ENCODE data around the gene NEUROD1. TPM values are rescaled to one million over a fixed set of nuclear protein-coding genes. Genes with fewer than 3 reads are reported as not detected.

NEUROD1 gene
- not detected in 2 replicates for total RNA-seq (2014; rRNA removed)
- not detected for Bru-seq, nascent RNA
- not detected for BruChase-seq, experiment 1, labeled RNA remaining after a 6-hour chase
- BruChase-seq, experiment 2, labeled RNA remaining after a 2-hour chase = percentile 18 among the genes with signal in this experiment
- long read RNA-seq = 0 reads

DNA sequence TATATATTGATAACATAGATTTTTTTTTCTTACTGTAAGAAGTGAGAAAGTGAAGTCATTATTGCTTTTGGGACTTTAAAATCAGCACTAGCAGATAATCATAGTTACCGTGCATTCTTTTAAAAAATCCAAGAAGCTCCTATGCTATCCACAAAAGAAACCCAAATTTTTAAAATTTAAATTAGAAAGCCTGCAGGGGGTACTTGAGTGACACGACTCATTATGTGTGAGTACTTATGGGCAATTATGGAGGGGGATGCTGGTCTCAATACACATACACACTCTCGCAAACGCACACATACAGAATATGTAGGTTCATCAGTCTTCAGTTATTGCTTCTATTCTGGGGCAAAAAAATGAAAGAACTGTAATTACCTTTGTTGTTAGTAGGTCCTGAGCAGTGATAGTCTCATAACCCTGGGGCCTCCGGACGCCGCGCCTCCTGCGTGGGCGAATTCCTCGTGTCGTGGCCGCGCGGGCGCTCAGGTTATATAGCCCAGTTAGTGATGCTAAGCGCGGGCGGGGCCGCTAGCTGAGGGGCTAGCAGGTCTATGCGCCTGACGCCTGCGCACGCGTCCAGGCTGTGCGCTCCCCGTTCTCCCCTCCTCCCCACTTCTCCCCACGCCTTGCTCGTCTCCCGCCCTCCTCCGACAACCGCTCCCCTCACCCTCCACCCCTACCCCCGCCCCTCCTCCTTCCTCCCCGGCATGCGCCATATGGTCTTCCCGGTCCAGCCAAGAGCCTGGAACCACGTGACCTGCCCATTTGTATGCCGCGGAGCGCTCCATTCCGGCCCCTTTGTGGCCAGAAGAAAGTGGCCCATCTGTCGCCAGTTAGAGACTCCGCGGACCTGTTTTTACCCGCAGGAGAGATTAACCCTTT is at the start of gene NEUROD1:
Gene NEUROD1 (minus strand): TSS at position 463 of the 882 bp plus-strand sequence. CDS start 1,657 bp downstream, outside the sequence.
- no TSS peak for BruUV-seq (replicated peaks)
- POLR2A ChIA-PET (ENCODE audit: unreplicated experiment) = no interaction called here
- ATAC-seq (no peak), DNase-seq (no peak)
- Histone ChIP-seq H3K4me2 (ENCODE audit: low read length) (no peak within 1 kb of the TSS), H4K20me1 (ENCODE audit: low read length) (no peaks in the 10 kb centered on the region), H3K9ac (ENCODE audit: low read length) (no peak within 1 kb of the TSS), H3K27ac (ENCODE audit: low read length) (no peak within 1 kb of the TSS), H3K4me3 (ENCODE audit: low read length) (no peak within 1 kb of the TSS), H3K27me3 (ENCODE audit: low read length) (peaks cover 35% of the 10 kb centered on the region; the same call in 1 of the 2 replicates), H2AFZ (ENCODE audit: low read length) (no peak within 1 kb of the TSS), H3K9me2 (replicated peaks; ENCODE audit: low read length) (no peaks in the 10 kb centered on the region), H3K9me3 (ENCODE audit: low read length) (no peaks in the 10 kb centered on the region), H3F3A (ENCODE audit: low read length, unreplicated experiment) (no peaks in the 10 kb centered on the region), H3K36me3 (ENCODE audit: low read depth, low read length) (no peaks in the 10 kb centered on the region), H3K4me1 (ENCODE audit: insufficient read depth, low read length) (no peaks in the 10 kb centered on the region), H3K79me2 (ENCODE audit: low read length) (no peaks in the 10 kb centered on the region)
- TF ChIP-seq EZH2 (IDR thresholded peaks at IDR 0.05; ENCODE audit: low read length, unreplicated experiment) = no peak
- no peak for TF ChIP-seq EZH2phosphoT487 (IDR thresholded peaks at IDR 0.05; ENCODE audit: borderline replicate concordance, low read length)
- TF ChIP-seq, protein P1, sequence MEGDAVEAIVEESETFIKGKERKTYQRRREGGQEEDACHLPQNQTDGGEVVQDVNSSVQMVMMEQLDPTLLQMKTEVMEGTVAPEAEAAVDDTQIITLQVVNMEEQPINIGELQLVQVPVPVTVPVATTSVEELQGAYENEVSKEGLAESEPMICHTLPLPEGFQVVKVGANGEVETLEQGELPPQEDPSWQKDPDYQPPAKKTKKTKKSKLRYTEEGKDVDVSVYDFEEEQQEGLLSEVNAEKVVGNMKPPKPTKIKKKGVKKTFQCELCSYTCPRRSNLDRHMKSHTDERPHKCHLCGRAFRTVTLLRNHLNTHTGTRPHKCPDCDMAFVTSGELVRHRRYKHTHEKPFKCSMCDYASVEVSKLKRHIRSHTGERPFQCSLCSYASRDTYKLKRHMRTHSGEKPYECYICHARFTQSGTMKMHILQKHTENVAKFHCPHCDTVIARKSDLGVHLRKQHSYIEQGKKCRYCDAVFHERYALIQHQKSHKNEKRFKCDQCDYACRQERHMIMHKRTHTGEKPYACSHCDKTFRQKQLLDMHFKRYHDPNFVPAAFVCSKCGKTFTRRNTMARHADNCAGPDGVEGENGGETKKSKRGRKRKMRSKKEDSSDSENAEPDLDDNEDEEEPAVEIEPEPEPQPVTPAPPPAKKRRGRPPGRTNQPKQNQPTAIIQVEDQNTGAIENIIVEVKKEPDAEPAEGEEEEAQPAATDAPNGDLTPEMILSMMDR (conservative IDR thresholded peaks at IDR 0.05; ENCODE audit: low read depth, low read length) = no peak
- CTCF ChIA-PET = no interaction called here
- intact Hi-C loops (cut with micrococcal nuclease) = no loop called here

- TF ChIP-seq EZH2 (IDR thresholded peaks at IDR 0.05; ENCODE audit: low read length, unreplicated experiment) (no peak), EZH2phosphoT487 (IDR thresholded peaks at IDR 0.05; ENCODE audit: borderline replicate concordance, low read length) (no peak)
- TF ChIP-seq, protein P1 (conservative IDR thresholded peaks at IDR 0.05; ENCODE audit: low read depth, low read length) = no peak
- no peaks in the 10 kb centered on the region for H3K9me3 ChIP-seq (ENCODE audit: low read length)
- intact Hi-C loops (cut with micrococcal nuclease) = no loop called here
- H3K4me3 ChIP-seq (ENCODE audit: low read length) = no peak overlapping the region
- no peaks in the 10 kb centered on the region for H3K4me1 ChIP-seq (ENCODE audit: insufficient read depth, low read length)
- H3K9ac ChIP-seq (ENCODE audit: low read length) = no peak overlapping the region
- H3K9me2 ChIP-seq (replicated peaks; ENCODE audit: low read length) = no peaks in the 10 kb centered on the region
- ATAC-seq (no peak), DNase-seq (no peak)
- ChIA-PET CTCF (no interaction called here), POLR2A (ENCODE audit: unreplicated experiment) (no interaction called here)
- H3K36me3 ChIP-seq (ENCODE audit: low read depth, low read length) = no peaks in the 10 kb centered on the region
- H3K79me2 ChIP-seq (ENCODE audit: low read length) = no peaks in the 10 kb centered on the region
- no peaks in the 10 kb centered on the region for H3F3A ChIP-seq (ENCODE audit: low read length, unreplicated experiment)
- H4K20me1 ChIP-seq (ENCODE audit: low read length) = no peaks in the 10 kb centered on the region
- no peak overlapping the region for H2AFZ ChIP-seq (ENCODE audit: low read length)
- no peak overlapping the region for H3K27ac ChIP-seq (ENCODE audit: low read length)
- H3K27me3 ChIP-seq (ENCODE audit: low read length) = no peaks in the 10 kb centered on the region
- no TSS peak for BruUV-seq (replicated peaks)
- H3K4me2 ChIP-seq (ENCODE audit: low read length) = no peak overlapping the region
These were observed 45.2 kb upstream of the NEUROD1 start for GRCh38 chr2:181725476-181725875.

- no peak overlapping the region for H3K4me3 ChIP-seq (ENCODE audit: low read length)
- no peak overlapping the region for H2AFZ ChIP-seq (ENCODE audit: low read length)
- no peak overlapping the region for H3K9ac ChIP-seq (ENCODE audit: low read length)
- ATAC-seq = no peak
- no peak overlapping the region for H3K27ac ChIP-seq (ENCODE audit: low read length)
- no peaks in the 10 kb centered on the region for H3K9me2 ChIP-seq (replicated peaks; ENCODE audit: low read length)
- no peaks in the 10 kb centered on the region for H3K79me2 ChIP-seq (ENCODE audit: low read length)
- no peaks in the 10 kb centered on the region for H3F3A ChIP-seq (ENCODE audit: low read length, unreplicated experiment)
- H3K36me3 ChIP-seq (ENCODE audit: low read depth, low read length) = no peaks in the 10 kb centered on the region
- DNase-seq = no peak
- H3K9me3 ChIP-seq (ENCODE audit: low read length) = no peaks in the 10 kb centered on the region
- BruUV-seq (replicated peaks) = no TSS peak
- intact Hi-C loops (cut with micrococcal nuclease) = no loop called here
- TF ChIP-seq EZH2phosphoT487 (IDR thresholded peaks at IDR 0.05; ENCODE audit: borderline replicate concordance, low read length) (no peak), EZH2 (IDR thresholded peaks at IDR 0.05; ENCODE audit: low read length, unreplicated experiment) (no peak)
- TF ChIP-seq, protein P1 (conservative IDR thresholded peaks at IDR 0.05; ENCODE audit: low read depth, low read length) = no peak
- H3K4me2 ChIP-seq (ENCODE audit: low read length) = no peak overlapping the region
- CTCF ChIA-PET = no interaction called here
- no peaks in the 10 kb centered on the region for H3K4me1 ChIP-seq (ENCODE audit: insufficient read depth, low read length)
- H4K20me1 ChIP-seq (ENCODE audit: low read length) = no peaks in the 10 kb centered on the region
- no peaks in the 10 kb centered on the region for H3K27me3 ChIP-seq (ENCODE audit: low read length)
- POLR2A ChIA-PET (ENCODE audit: unreplicated experiment) = no interaction called here
These were observed 44.3 kb upstream of the NEUROD1 start for GRCh38 chr2:181724662-181725061.
